ENCODE data around the gene SLC38A11.

GRCh38 chr2:164906947-164907346 is 48.4 kb downstream of the SLC38A11 start:
- TF ChIP-seq CTCF (IDR thresholded peaks at IDR 0.05 in 4 of 5, conservative IDR thresholded peaks at IDR 0.05 in 1 of 5) = no peak
- TF ChIP-seq POLR2A (IDR thresholded peaks at IDR 0.05) = no peak
